HCT116 (cell line): ENCODE results near the gene ANO3. TPM values are rescaled to one million over a fixed set of nuclear protein-coding genes. Genes with fewer than 3 reads are reported as not detected.

Experiments used
- ATAC-seq: fragments of 200-7000 bp; cut with Tn5 transposase; 2 replicates; pipeline ENCODE4 v1.9.1; 2020; ENCODE audit warnings: mild to moderate bottlenecking, moderate library complexity
- BruUV-seq: library from RNA; stranded (reverse); fragments of 400-500 nt; replicated peaks from 2 replicates; lab custom pipeline; 2021; lab: Mats Ljungman, UMichigan
- CTCF ChIA-PET: fragments of 300-600 bp; sonication (Branson Sonifier 250); formaldehyde crosslinking; loops from one replicate; lab custom pipeline; 2021; ENCODE audit warnings: antibody characterized with exemption; lab: Charles Lee
- POLR2A ChIA-PET: fragments of 300-600, 350-600 bp; sonication (Branson Sonifier 250); formaldehyde crosslinking; loops from one replicate; lab custom pipeline; 2021; ENCODE audit warnings: antibody characterized with exemption; lab: Charles Lee
- RAD21 ChIA-PET, 2 experiments: fragments of 300-600 bp; sonication (Branson Sonifier 250); formaldehyde crosslinking; loops; one replicate each; lab custom pipeline; 2023; ENCODE audit warnings: low total read pairs in 2 of 2; ENCODE audit not compliant: uncharacterized antibody in 2 of 2, unreplicated experiment in 2 of 2, low non-redundant PET in 1 of 2; lab: Charles Lee
- DNase-seq: peaks from one replicate; pipeline ENCODE4 v3.0.0-alpha.2; 2010; ENCODE audit warnings: low read depth, low spot score
- H2AFZ ChIP-seq: fragments of 200-600 bp; shearing (Covaris generic), sonication (generic); 2 replicates; pipeline ENCODE4 v1.6.1; 2017; ENCODE audit warnings: low read depth, mixed run types, mixed read lengths, antibody characterized with exemption, low read length; ENCODE audit not compliant: poor library complexity, severe bottlenecking
- H3K27ac ChIP-seq: 2 replicates; pipeline ENCODE4 v1.5.1; 2012; ENCODE audit warnings: low read depth, low read length
- H3K27me3 ChIP-seq: fragments of 200-600 bp; sonication (generic); 2 replicates; pipeline ENCODE4 v1.6.1; 2016; ENCODE audit warnings: mixed run types, low read length, mixed read lengths; ENCODE audit not compliant: insufficient read depth
- H3K36me3 ChIP-seq, 2 experiments: fragments of 200-500 bp in 1 of 2; fragments of 200-600 bp in 1 of 2; sonication (Bioruptor generic) in 1 of 2; sonication (generic) in 1 of 2; 2 replicates each; pipeline versions ENCODE4 v1.5.1 to v1.6.1; 2014 to 2016; ENCODE audit warnings: low read length in 2 of 2, inconsistent platforms in 1 of 2, mixed read lengths in 1 of 2, mixed run types in 1 of 2; ENCODE audit not compliant: insufficient read depth in 2 of 2, control insufficient read depth in 1 of 2
- H3K4me1 ChIP-seq, 2 experiments: fragments of 200-600 bp in 1 of 2; sonication (generic) in 1 of 2; 2 replicates each; pipeline versions ENCODE4 v1.5.1 to v1.6.1; 2012 to 2017; ENCODE audit warnings: low read length in 2 of 2, inconsistent platforms in 1 of 2, mild to moderate bottlenecking in 1 of 2, mixed read lengths in 1 of 2, mixed run types in 1 of 2, moderate library complexity in 1 of 2; ENCODE audit not compliant: insufficient read depth in 2 of 2, control insufficient read depth in 1 of 2
- H3K4me2 ChIP-seq: fragments of 200-600 bp; sonication (generic); 2 replicates; pipeline ENCODE4 v1.6.1; 2017; ENCODE audit warnings: mixed run types, low read length, mixed read lengths
- H3K4me3 ChIP-seq, 2 experiments: fragments of 200-600 bp in 1 of 2; sonication (generic) in 1 of 2; replicated peaks in 1 of 2; 2 replicates each; pipeline ENCODE4 v1.5.1; 2011 to 2016; ENCODE audit warnings: low read length in 2 of 2, control low read depth in 1 of 2, low read depth in 1 of 2, mild to moderate bottlenecking in 1 of 2, mixed read lengths in 1 of 2, mixed run types in 1 of 2
- H3K79me2 ChIP-seq: fragments of 200-600 bp; sonication (generic); 2 replicates; pipeline ENCODE4 v1.6.1; 2017; ENCODE audit warnings: mild to moderate bottlenecking, mixed run types, low read length, moderate library complexity, mixed read lengths; ENCODE audit not compliant: insufficient read depth
- H3K9ac ChIP-seq: fragments of 200-600 bp; sonication (generic); 2 replicates; pipeline ENCODE4 v1.6.1; 2016; ENCODE audit warnings: low read length, mixed read lengths
- H3K9me2 ChIP-seq: fragments of 200-600 bp; sonication (generic), shearing (Covaris generic); 2 replicates; pipeline ENCODE4 v1.6.1; 2017; ENCODE audit warnings: mixed run types, mild to moderate bottlenecking, moderate library complexity; ENCODE audit not compliant: insufficient read depth
- H3K9me3 ChIP-seq, 2 experiments: fragments of 200-500 bp in 1 of 2; fragments of 200-600 bp in 1 of 2; sonication (Bioruptor generic) in 1 of 2; sonication (generic) in 1 of 2; 2 replicates each; pipeline ENCODE4 v1.6.1; 2014 to 2017; ENCODE audit warnings: low read length in 2 of 2, mixed read lengths in 2 of 2, inconsistent platforms in 1 of 2, low read depth in 1 of 2, mild to moderate bottlenecking in 1 of 2, mixed run types in 1 of 2, moderate library complexity in 1 of 2; ENCODE audit not compliant: control insufficient read depth in 1 of 2, insufficient read depth in 1 of 2
- H4K20me1 ChIP-seq: fragments of 200-600 bp; sonication (generic), shearing (Covaris generic); 2 replicates; pipeline ENCODE4 v1.6.1; 2017; ENCODE audit warnings: mixed run types, mild to moderate bottlenecking, moderate library complexity; ENCODE audit not compliant: insufficient read depth
- CEBPB ChIP-seq: IDR thresholded peaks from 2 replicates; pipeline ENCODE4 v1.6.1; 2012; ENCODE audit warnings: low read depth
- EZH2phosphoT487 ChIP-seq: fragments of 200-600 bp; IDR thresholded peaks from 2 replicates; pipeline ENCODE4 v1.6.1; 2018; ENCODE audit warnings: antibody characterized with exemption, borderline replicate concordance
- FOSL1 ChIP-seq: IDR thresholded peaks from 2 replicates; pipeline ENCODE4 v1.6.1; 2012; ENCODE audit warnings: low read depth
- POLR2A ChIP-seq: IDR thresholded peaks from 2 replicates; pipeline ENCODE4 v1.7.0; 2011; ENCODE audit warnings: borderline replicate concordance; ENCODE audit not compliant: insufficient read depth, insufficient read length; ENCODE audit errors: extremely low read depth
- SP1 ChIP-seq: IDR thresholded peaks from 2 replicates; pipeline ENCODE4 v1.6.1; 2012; ENCODE audit warnings: low read depth
- YY1 ChIP-seq: IDR thresholded peaks from 2 replicates; pipeline ENCODE4 v1.6.1; 2011; ENCODE audit warnings: low read length, low read depth, moderate library complexity, mild to moderate bottlenecking; ENCODE audit not compliant: insufficient replicate concordance; ENCODE audit errors: extremely low read depth
- ZFX ChIP-seq: fragments of 450-650 bp; IDR thresholded peaks from 2 replicates; pipeline ENCODE4 v1.6.1; 2017
- intact Hi-C: fragments of 100-400 bp; cut with micrococcal nuclease; formaldehyde crosslinking; loops from 2 replicates; pipeline ENCODE4 v1.10.0; 2022
- total RNA-seq: library from RNA; stranded (reverse); gene quantifications from one replicate; pipeline ENCODE4 v1.2.1, GENCODE V29; 2021; ENCODE audit not compliant: unreplicated experiment
- TF ChIP-seq, protein P1 (sequence below), 3 experiments: fragments of 200-600 bp in 1 of 3; sonication (generic) in 1 of 3; IDR thresholded peaks in 2 of 3; conservative IDR thresholded peaks in 1 of 3; 2 replicates each; pipeline ENCODE4 v1.5.1; 2012 to 2017; ENCODE audit warnings: low read depth in 2 of 3, low read length in 2 of 3, antibody characterized with exemption in 1 of 3, borderline replicate concordance in 1 of 3, control low read depth in 1 of 3, mild to moderate bottlenecking in 1 of 3, mixed read lengths in 1 of 3, mixed run types in 1 of 3, moderate library complexity in 1 of 3; ENCODE audit not compliant: insufficient read depth in 1 of 3
- TF ChIP-seq, protein P2 (sequence below): IDR thresholded peaks from 2 replicates; pipeline ENCODE4 v1.6.1; 2012

ANO3 gene
- total RNA-seq, 1 experiment from 2014 or later, result not detected

DNA sequence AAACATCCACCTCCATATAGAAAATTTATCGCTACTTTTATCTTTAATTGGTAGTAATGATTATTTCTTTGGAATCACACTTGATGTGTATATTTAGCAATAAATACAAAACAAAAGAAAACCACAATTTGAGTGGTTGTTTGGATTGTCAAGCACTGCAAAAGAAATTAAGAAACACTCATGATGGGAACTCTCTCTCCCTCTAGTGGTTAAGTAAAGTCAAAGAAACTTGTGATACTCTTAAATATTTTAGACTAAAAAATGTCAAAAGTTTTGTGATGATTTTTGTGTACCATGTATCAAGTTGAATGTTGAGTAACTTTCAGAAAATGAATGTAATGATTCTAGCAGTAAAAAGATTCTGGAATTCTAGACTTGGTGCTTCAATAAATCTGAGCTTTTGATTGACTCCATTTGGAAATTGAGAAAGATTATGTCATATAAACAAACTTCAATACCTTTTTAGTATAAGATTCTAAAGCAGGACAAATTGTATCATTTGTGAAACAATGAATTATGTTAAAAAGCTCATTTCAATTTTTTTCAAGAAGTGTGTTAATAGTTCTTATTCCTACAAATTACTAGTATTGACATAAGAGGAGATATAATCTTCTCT is 219.4 kb downstream of the ANO3 start:
- intact Hi-C loops, result no loop called here
- Histone ChIP-seq H3K27ac (no peak overlapping the region), H3K9me2 (no peaks in the 10 kb centered on the region), H3K4me3 (no peak overlapping the region), H3K9me3 (peaks cover 0 to 23% of the 10 kb centered on the region in 2 experiments; a peak in 1 of 4 replicates), H4K20me1 (no peaks in the 10 kb centered on the region), H2AFZ (no peak overlapping the region), H3K4me2 (no peak overlapping the region), H3K4me1 (no peaks in the 10 kb centered on the region), H3K9ac (no peak overlapping the region), H3K79me2 (no peaks in the 10 kb centered on the region), H3K27me3 (no peaks in the 10 kb centered on the region), H3K36me3 (no peaks in the 10 kb centered on the region)
- no peak for ATAC-seq
- CTCF ChIA-PET, result no interaction called here
- BruUV-seq, result no TSS peak
- POLR2A ChIA-PET, result no interaction called here
- no peak for DNase-seq
- RAD21 ChIA-PET, result no interaction called here
- TF ChIP-seq, protein P1, sequence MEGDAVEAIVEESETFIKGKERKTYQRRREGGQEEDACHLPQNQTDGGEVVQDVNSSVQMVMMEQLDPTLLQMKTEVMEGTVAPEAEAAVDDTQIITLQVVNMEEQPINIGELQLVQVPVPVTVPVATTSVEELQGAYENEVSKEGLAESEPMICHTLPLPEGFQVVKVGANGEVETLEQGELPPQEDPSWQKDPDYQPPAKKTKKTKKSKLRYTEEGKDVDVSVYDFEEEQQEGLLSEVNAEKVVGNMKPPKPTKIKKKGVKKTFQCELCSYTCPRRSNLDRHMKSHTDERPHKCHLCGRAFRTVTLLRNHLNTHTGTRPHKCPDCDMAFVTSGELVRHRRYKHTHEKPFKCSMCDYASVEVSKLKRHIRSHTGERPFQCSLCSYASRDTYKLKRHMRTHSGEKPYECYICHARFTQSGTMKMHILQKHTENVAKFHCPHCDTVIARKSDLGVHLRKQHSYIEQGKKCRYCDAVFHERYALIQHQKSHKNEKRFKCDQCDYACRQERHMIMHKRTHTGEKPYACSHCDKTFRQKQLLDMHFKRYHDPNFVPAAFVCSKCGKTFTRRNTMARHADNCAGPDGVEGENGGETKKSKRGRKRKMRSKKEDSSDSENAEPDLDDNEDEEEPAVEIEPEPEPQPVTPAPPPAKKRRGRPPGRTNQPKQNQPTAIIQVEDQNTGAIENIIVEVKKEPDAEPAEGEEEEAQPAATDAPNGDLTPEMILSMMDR (IDR thresholded peaks at IDR 0.05 in 2 of 3, conservative IDR thresholded peaks at IDR 0.05 in 1 of 3; ENCODE audit: borderline replicate concordance in 1 of 3, insufficient read depth in 1 of 3, low read depth in 2 of 3, low read length in 2 of 3), result peak in 1 of 3 experiments; percentile 21; a peak in 1 of 6 replicates
- TF ChIP-seq ZFX, result no peak

DNA sequence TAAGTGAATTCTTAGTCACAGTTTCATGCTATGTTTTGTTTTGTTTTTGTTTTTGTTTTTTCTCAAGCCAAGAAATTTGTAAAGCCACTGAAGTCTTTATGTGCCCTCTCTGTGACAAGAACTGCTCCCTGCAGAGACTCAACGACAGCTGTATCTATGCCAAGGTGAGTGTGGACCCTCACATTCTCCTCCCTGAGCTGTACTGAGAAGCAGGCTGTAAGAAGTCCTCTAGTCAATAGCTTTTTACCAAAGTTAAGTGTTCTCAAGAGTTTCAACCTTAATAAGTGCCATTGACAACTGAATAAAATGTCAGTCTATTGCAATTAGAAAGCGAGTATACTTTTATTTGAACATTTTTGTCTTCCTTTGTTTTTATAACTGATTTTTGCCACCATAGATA is 221.3 kb downstream of the ANO3 start:
- ChIA-PET RAD21 (no interaction called here), POLR2A (no interaction called here), CTCF (no interaction called here)
- H3K79me2 ChIP-seq, result no peaks in the 10 kb centered on the region
- H3K9me3 ChIP-seq, result peaks cover 0 to 13% of the 10 kb centered on the region in 2 experiments; a peak in 1 of 4 replicates
- no peaks in the 10 kb centered on the region for H3K9me2 ChIP-seq
- no peaks in the 10 kb centered on the region for H4K20me1 ChIP-seq
- H3K27me3 ChIP-seq, result no peaks in the 10 kb centered on the region
- no peak overlapping the region for H3K9ac ChIP-seq
- H3K36me3 ChIP-seq, result no peaks in the 10 kb centered on the region
- TF ChIP-seq YY1, result no peak
- no peak for TF ChIP-seq POLR2A
- TF ChIP-seq, protein P2, sequence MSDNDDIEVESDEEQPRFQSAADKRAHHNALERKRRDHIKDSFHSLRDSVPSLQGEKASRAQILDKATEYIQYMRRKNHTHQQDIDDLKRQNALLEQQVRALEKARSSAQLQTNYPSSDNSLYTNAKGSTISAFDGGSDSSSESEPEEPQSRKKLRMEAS, result no peak
- no peak for TF ChIP-seq EZH2phosphoT487
- no peak for TF ChIP-seq FOSL1
- TF ChIP-seq CEBPB, result no peak
- no peak for TF ChIP-seq SP1
- TF ChIP-seq, all 23 proteins: peak for 0
- no peak for DNase-seq
- no peak overlapping the region for H3K4me2 ChIP-seq
- no peaks in the 10 kb centered on the region for H3K4me1 ChIP-seq
- no peak overlapping the region for H3K4me3 ChIP-seq
- intact Hi-C loops, result no loop called here
- ATAC-seq, result no peak
- no TSS peak for BruUV-seq
- H2AFZ ChIP-seq, result no peak overlapping the region
- no peak overlapping the region for H3K27ac ChIP-seq
